MM.1S (cell line): ENCODE measurements around the gene TOR1A.

Source experiments
- DNase-seq: peaks from one replicate; pipeline ENCODE4 v3.0.0-alpha.2; 2015
- H2AFZ ChIP-seq: fragments of 300-600 bp; sonication (generic); 2 replicates; pipeline ENCODE4 v1.6.0; 2016; ENCODE audit warnings: antibody characterized with exemption, low read length
- H3F3A ChIP-seq: fragments of 300-600 bp; sonication (generic); 2 replicates; pipeline ENCODE4 v1.6.1; 2016; ENCODE audit warnings: mild to moderate bottlenecking, antibody characterized with exemption, low read length, moderate library complexity, mixed read lengths; ENCODE audit not compliant: insufficient read depth
- H3K27ac ChIP-seq: fragments of 300-600 bp; sonication (generic); 2 replicates; pipeline ENCODE4 v1.5.1; 2016; ENCODE audit warnings: mild to moderate bottlenecking, low read length
- H3K27me3 ChIP-seq: fragments of 300-600 bp; sonication (generic); replicated peaks from 2 replicates; pipeline ENCODE4 v1.6.0; 2016; ENCODE audit warnings: low read length; ENCODE audit not compliant: insufficient read depth
- H3K36me3 ChIP-seq: fragments of 300-600 bp; sonication (generic); replicated peaks from 2 replicates; pipeline ENCODE4 v1.6.1; 2016; ENCODE audit warnings: mild to moderate bottlenecking, low read length, mixed read lengths; ENCODE audit not compliant: insufficient read depth
- H3K4me1 ChIP-seq: fragments of 300-600 bp; sonication (generic); 2 replicates; pipeline ENCODE4 v1.6.1; 2016; ENCODE audit warnings: low read length, mixed read lengths
- H3K4me2 ChIP-seq: fragments of 300-600 bp; sonication (generic); 2 replicates; pipeline ENCODE4 v1.6.0; 2016; ENCODE audit warnings: low read depth, low read length
- H3K4me3 ChIP-seq: fragments of 300-600 bp; sonication (generic); 2 replicates; pipeline ENCODE4 v1.5.1; 2016; ENCODE audit warnings: low read length, mixed read lengths
- H3K79me2 ChIP-seq: fragments of 300-600 bp; sonication (generic); 2 replicates; pipeline ENCODE4 v1.6.1; 2016; ENCODE audit warnings: mixed run types, low read length, mixed read lengths
- H3K9ac ChIP-seq: fragments of 300-600 bp; sonication (generic); 2 replicates; pipeline ENCODE4 v1.6.1; 2016; ENCODE audit warnings: low read length, mixed read lengths
- H3K9me2 ChIP-seq: fragments of 300-600 bp; sonication (generic); replicated peaks from 2 replicates; pipeline ENCODE4 v1.6.1; 2016; ENCODE audit warnings: mild to moderate bottlenecking, low read length, mixed read lengths; ENCODE audit not compliant: insufficient read depth
- H3K9me3 ChIP-seq: fragments of 300-600 bp; sonication (generic); replicated peaks from 2 replicates; pipeline ENCODE4 v1.6.1; 2016; ENCODE audit warnings: mild to moderate bottlenecking, low read length, mixed read lengths; ENCODE audit not compliant: insufficient read depth
- H4K20me1 ChIP-seq: fragments of 300-600 bp; sonication (generic); 2 replicates; pipeline ENCODE4 v1.6.1; 2016; ENCODE audit warnings: mild to moderate bottlenecking, low read length, moderate library complexity, mixed read lengths; ENCODE audit not compliant: insufficient read depth
- CTCF ChIP-seq: fragments of 300-600 bp; sonication (generic); IDR thresholded peaks from 2 replicates; pipeline ENCODE4 v1.5.1; 2016; ENCODE audit warnings: antibody characterized with exemption, low read length, mixed read lengths
- EZH2 ChIP-seq: fragments of 300-600 bp; sonication (generic); optimal IDR thresholded peaks from 2 replicates; pipeline ENCODE3; 2017; ENCODE audit warnings: low read depth, mild to moderate bottlenecking, antibody characterized with exemption, low read length, mixed read lengths
- EZH2phosphoT487 ChIP-seq: fragments of 300-600 bp; sonication (generic); IDR thresholded peaks from 2 replicates; pipeline ENCODE4 v1.6.1; 2018; ENCODE audit warnings: antibody characterized with exemption, low read length

Gene TOR1A

GRCh38 chr9:129781981-129782380, 42.0 kb downstream of the TOR1A start:
- Histone ChIP-seq H3K36me3 (no peaks in the 10 kb centered on the region), H3K27ac (no peak overlapping the region), H3K4me3 (no peak overlapping the region), H3K4me2 (no peak overlapping the region), H3K9me2 (no peaks in the 10 kb centered on the region), H2AFZ (no peak overlapping the region), H3K4me1 (no peaks in the 10 kb centered on the region), H3K9ac (no peak overlapping the region), H3K79me2 (no peaks in the 10 kb centered on the region), H3K9me3 (no peaks in the 10 kb centered on the region), H3K27me3 (peaks cover 80% of the 10 kb centered on the region), H4K20me1 (no peaks in the 10 kb centered on the region), H3F3A (no peaks in the 10 kb centered on the region)
- TF ChIP-seq EZH2phosphoT487, result no peak
- DNase-seq, result no peak

DNA sequence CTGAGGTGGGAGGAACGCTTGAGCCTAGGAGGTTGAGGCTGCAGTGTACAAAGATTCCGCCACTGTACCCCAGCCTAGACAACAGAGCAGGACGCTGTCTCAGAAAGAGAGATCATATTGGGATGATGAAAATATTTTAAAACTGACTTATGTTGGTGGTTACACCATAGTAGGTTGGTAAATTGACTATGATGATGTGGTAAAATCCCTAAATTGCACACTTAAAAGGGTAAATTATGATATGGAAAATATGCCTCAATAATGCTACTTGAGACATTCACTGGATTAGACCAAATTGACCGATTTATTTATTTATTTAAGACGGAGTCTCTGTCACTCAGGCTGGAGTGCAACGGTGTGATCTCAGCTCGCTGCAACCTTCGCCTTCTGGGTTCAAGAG, 42.8 kb downstream of the TOR1A start:
- DNase-seq, result no peak
- Histone ChIP-seq H3K27ac (no peak overlapping the region), H3K9me3 (no peaks in the 10 kb centered on the region), H3F3A (no peaks in the 10 kb centered on the region), H3K79me2 (no peaks in the 10 kb centered on the region), H3K36me3 (no peaks in the 10 kb centered on the region), H3K9ac (no peak overlapping the region), H3K4me3 (no peak overlapping the region), H3K27me3 (peaks cover 80% of the 10 kb centered on the region), H4K20me1 (no peaks in the 10 kb centered on the region), H3K4me2 (no peak overlapping the region), H3K4me1 (no peaks in the 10 kb centered on the region), H3K9me2 (no peaks in the 10 kb centered on the region), H2AFZ (no peak overlapping the region)
- TF ChIP-seq CTCF, result no peak
- no peak for TF ChIP-seq EZH2phosphoT487
- TF ChIP-seq EZH2, result no peak

DNA sequence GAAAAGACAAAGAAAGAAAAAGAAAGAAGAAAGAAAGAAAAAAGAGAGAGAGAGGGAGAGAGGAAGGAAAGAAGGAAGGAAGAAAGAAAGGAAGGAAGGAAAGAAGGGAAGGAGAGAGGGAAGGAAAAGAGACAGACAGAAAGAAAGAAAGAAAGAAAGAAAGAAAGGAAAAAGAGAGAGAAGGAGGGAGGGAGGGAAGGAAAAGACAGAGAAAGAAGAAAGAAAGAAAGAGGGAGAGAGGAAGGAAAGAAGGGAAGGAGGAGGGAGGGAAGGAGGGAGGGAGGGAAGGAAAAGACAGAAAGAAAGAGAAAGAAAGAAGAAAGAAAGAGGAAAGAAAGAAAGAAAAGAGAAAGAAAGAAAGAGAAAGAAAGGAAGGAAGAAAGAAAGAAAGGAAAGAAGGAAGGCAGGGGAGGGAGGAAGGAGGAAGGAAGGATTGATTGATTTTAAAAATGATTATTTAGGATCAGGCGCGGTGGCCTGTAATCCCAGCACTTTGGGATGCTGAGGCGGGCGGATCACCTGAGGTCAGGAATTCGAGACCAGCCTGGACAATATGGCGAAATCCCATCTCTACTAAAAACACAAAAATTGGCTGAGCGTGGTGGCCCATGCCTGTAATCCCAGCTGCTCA, 44.3 kb downstream of the TOR1A start:
- no peak for TF ChIP-seq EZH2
- TF ChIP-seq CTCF, result no peak
- TF ChIP-seq EZH2phosphoT487, result no peak
- no peak for DNase-seq
- H3K9me2 ChIP-seq, result no peaks in the 10 kb centered on the region
- no peak overlapping the region for H3K4me3 ChIP-seq
- no peaks in the 10 kb centered on the region for H3F3A ChIP-seq
- H3K27ac ChIP-seq, result no peak overlapping the region
- H3K36me3 ChIP-seq, result no peaks in the 10 kb centered on the region
- H3K9ac ChIP-seq, result no peak overlapping the region
- H4K20me1 ChIP-seq, result no peaks in the 10 kb centered on the region
- no peak overlapping the region for H2AFZ ChIP-seq
- no peaks in the 10 kb centered on the region for H3K79me2 ChIP-seq
- H3K27me3 ChIP-seq, result peaks cover 78% of the 10 kb centered on the region
- H3K4me1 ChIP-seq, result no peaks in the 10 kb centered on the region
- H3K9me3 ChIP-seq, result no peaks in the 10 kb centered on the region
- no peak overlapping the region for H3K4me2 ChIP-seq

DNA sequence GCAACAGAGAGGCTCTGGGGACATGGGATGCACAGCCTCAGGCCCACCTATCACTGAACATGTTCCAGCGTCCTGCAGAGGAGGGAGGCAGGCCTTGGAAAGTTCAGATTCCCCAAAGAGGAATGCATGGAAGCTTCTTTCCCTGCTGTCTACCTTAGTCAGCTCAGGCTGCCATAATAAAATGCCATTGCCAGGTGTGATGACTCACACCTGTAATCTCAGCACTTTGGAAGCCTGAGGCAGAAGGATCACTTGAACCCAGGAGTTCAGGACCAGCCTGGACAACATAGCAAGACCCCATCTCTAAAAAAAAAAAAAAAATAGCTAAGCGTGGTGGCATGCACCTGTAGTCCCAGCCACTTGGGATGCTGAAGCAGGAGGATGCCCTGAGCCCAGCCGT, 45.5 kb downstream of the TOR1A start:
- no peak overlapping the region for H3K27ac ChIP-seq
- TF ChIP-seq EZH2phosphoT487 (no peak), CTCF (no peak), EZH2 (no peak)
- no peaks in the 10 kb centered on the region for H3K9me3 ChIP-seq
- H2AFZ ChIP-seq, result no peak overlapping the region
- no peaks in the 10 kb centered on the region for H3K36me3 ChIP-seq
- peaks cover 77% of the 10 kb centered on the region for H3K27me3 ChIP-seq
- H3F3A ChIP-seq, result no peaks in the 10 kb centered on the region
- H3K9me2 ChIP-seq, result no peaks in the 10 kb centered on the region
- H3K79me2 ChIP-seq, result no peaks in the 10 kb centered on the region
- no peaks in the 10 kb centered on the region for H4K20me1 ChIP-seq
- H3K4me1 ChIP-seq, result no peaks in the 10 kb centered on the region
- no peak overlapping the region for H3K9ac ChIP-seq
- no peak for DNase-seq
- H3K4me3 ChIP-seq, result no peak overlapping the region
- no peak overlapping the region for H3K4me2 ChIP-seq
